Lower leg skin (tissue), 4 donors: ENCODE measurements around the gene THEM5. TPM values are rescaled to one million over a fixed set of nuclear protein-coding genes. Genes with fewer than 3 reads are reported as not detected.

ENCODE experiments used
- DNase-seq, 2 donors: peaks; one replicate each; pipeline ENCODE4 v3.0.0-alpha.2; 2019; ENCODE audit warnings: low spot score in 2 of 2
- H3K4me3 ChIP-seq: fragments of 200-600 bp; sonication (generic); 2 replicates; pipeline ENCODE4 v1.5.1; 2017; ENCODE audit warnings: mild to moderate bottlenecking, low read depth; ENCODE audit not compliant: poor library complexity, severe bottlenecking
- POLR2A ChIP-seq, 2 donors: fragments of 450-650 bp; IDR thresholded peaks; one replicate each; pipeline ENCODE4 v1.6.1; 2016 to 2017; ENCODE audit warnings: antibody characterized with exemption in 2 of 2, mild to moderate bottlenecking in 1 of 2, moderate library complexity in 1 of 2
- WGBS, 2 donors: methylation state at CpG; one replicate each; pipeline ENCODE4 v1.1.5; 2018; 5-methylcytosine and 5-hydroxymethylcytosine counted together
- intact Hi-C: fragments of 100-400 bp; cut with DNase I; formaldehyde crosslinking; loops from one replicate; pipeline ENCODE4 v1.15.0; 2023; ENCODE audit warnings: low total_unique reads
- total RNA-seq, 4 donors: library from RNA; depleted of rRNA; stranded (reverse); fragments of >200 nt; gene quantifications; one replicate each; pipeline ENCODE4 v1.1.0, GENCODE V29; 2016
- TF ChIP-seq, protein P1 (sequence below), 3 donors: fragments of 450-650 bp; IDR thresholded peaks; one replicate each; pipeline ENCODE4 v1.5.1; 2016; ENCODE audit warnings: antibody characterized with exemption in 3 of 3, mild to moderate bottlenecking in 3 of 3, moderate library complexity in 2 of 3

THEM5 gene
- total RNA-seq, 4 donors from 2014 or later, result 74.4 to 115 (median 88.3) TPM

DNA sequence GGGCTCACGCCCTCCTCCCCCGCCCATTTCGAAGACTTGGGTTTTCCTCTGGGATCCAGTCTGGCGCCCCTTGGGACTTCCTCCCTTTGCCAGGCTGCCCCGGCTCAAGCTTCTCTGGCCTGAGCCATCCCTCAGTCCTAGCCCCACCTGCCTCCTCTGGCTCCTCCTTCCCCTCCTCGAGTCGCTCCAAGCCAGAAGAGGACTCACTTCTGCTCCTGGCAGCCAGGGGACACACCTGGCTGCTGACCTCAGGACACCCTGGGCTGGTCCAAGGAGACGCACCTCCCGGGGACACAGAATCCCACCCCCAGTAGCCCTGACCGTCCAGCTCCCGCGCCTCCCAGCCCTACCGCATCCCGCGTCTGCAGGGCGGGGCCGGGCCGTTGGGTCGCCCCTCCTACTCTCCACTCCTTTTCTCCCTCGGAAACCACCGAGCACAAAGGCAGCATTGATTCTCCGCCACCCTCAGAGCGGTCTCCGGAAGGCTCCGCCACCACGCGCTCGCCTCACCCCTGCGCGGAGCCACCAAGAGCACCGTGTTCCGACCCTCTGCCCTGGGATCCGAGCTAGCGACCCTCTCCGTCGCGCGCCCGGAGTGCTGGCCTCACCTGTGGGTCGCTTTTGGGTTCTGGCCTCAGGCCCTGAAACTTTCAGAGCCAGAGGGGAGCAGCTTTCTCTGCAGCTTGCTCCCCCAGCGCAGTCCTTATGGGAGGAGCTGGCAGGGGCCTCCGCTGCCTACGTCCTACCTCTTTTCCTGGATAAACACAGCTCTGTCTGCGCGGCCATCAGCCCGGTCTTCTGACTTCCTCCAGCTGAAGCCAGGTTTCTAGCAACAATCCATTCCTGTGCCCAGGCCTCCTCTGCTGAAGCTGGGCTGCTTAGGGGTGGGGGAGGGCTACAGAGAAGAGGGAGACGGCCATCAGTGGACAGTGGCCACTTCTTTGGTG, 13.8 kb downstream of the THEM5 start, which contains the start of gene C2CD4D:
C2CD4D (minus strand) TSS at position 364 of the 947 bp plus-strand sequence. CDS start 831 bp downstream, outside the sequence.
- intact Hi-C loops, result loop anchor here (10.0 kb wide), 1 partner anchor 305 kb away; no protein-coding TSS in a partner anchor
- TF ChIP-seq, protein P1, sequence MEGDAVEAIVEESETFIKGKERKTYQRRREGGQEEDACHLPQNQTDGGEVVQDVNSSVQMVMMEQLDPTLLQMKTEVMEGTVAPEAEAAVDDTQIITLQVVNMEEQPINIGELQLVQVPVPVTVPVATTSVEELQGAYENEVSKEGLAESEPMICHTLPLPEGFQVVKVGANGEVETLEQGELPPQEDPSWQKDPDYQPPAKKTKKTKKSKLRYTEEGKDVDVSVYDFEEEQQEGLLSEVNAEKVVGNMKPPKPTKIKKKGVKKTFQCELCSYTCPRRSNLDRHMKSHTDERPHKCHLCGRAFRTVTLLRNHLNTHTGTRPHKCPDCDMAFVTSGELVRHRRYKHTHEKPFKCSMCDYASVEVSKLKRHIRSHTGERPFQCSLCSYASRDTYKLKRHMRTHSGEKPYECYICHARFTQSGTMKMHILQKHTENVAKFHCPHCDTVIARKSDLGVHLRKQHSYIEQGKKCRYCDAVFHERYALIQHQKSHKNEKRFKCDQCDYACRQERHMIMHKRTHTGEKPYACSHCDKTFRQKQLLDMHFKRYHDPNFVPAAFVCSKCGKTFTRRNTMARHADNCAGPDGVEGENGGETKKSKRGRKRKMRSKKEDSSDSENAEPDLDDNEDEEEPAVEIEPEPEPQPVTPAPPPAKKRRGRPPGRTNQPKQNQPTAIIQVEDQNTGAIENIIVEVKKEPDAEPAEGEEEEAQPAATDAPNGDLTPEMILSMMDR (IDR thresholded peaks at IDR 0.05), result no peak
- no peak for TF ChIP-seq POLR2A (IDR thresholded peaks at IDR 0.05)
- 7 to 18% methylated on average over 46 to 47 of the region's 47 CpGs for WGBS, 2 donors
- DNase-seq, result peak; percentile 53 to 91
- peak within 1 kb of the TSS; percentile 10 for H3K4me3 ChIP-seq

DNA sequence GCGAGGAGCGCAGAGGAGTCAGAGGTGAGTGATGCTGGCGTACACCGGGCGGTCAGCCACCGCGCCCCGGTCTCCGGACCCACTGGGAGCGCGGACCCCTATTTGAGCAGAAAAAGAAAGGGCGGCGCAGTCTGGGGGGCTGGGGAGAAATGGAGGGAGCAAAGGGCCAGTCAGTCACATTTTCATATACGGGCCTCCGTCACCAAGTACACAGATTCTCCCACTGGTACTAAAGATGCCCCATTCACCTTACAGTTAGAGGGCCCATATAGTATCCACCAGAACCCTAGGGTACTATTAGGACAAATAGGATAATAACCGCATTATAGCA, 14.5 kb downstream of the THEM5 start:
- no peak overlapping the region for H3K4me3 ChIP-seq

GRCh38 chr1:151838222-151839081, 15.1 kb downstream of the THEM5 start:
- DNase-seq, result no peak

More for the DNA sequence above, 14.5 kb downstream of the THEM5 start:
- no peak for DNase-seq
- WGBS, 2 donors, result 29 to 38% methylated on average over 16 of the region's 16 CpGs
- intact Hi-C loops, result loop anchor here (10.0 kb wide), 1 partner anchor 304 kb away; no protein-coding TSS in a partner anchor
- TF ChIP-seq, protein P1 (IDR thresholded peaks at IDR 0.05), result no peak
- no peak for TF ChIP-seq POLR2A (IDR thresholded peaks at IDR 0.05)

GRCh38 chr1:151837884-151838221, 15.7 kb downstream of the THEM5 start:
- 43 to 56% methylated on average over 15 to 25 of the region's 26 CpGs for WGBS, 2 donors
- no peak for TF ChIP-seq POLR2A (IDR thresholded peaks at IDR 0.05)
- TF ChIP-seq, protein P1 (IDR thresholded peaks at IDR 0.05), result no peak
- intact Hi-C loops, result loop anchor here (10.0 kb wide), 1 partner anchor 303 kb away; no protein-coding TSS in a partner anchor
- DNase-seq, result no peak
- no peak overlapping the region for H3K4me3 ChIP-seq

More at GRCh38 chr1:151838222-151839081, 15.1 kb downstream of the THEM5 start:
- intact Hi-C loops, result loop anchor here (10.0 kb wide), 1 partner anchor 304 kb away; no protein-coding TSS in a partner anchor
- WGBS, 2 donors, result 16 to 43% methylated on average over 31 to 53 of the region's 117 CpGs
- TF ChIP-seq POLR2A (IDR thresholded peaks at IDR 0.05), result no peak
- peak overlapping the region; percentile 10 for H3K4me3 ChIP-seq

GRCh38 chr1:151837197-151837596, 16.3 kb downstream of the THEM5 start:
- DNase-seq, result no peak
- no peak for TF ChIP-seq POLR2A (IDR thresholded peaks at IDR 0.05)
- TF ChIP-seq, protein P1 (IDR thresholded peaks at IDR 0.05), result no peak
- WGBS, 2 donors, result 47 to 66% methylated on average over 3 of the region's 3 CpGs
- intact Hi-C loops, result loop anchor here (10.0 kb wide), 1 partner anchor 302 kb away; no protein-coding TSS in a partner anchor
- no peak overlapping the region for H3K4me3 ChIP-seq
